Skeletal muscle cell (primary cell): Measurements from ENCODE around the gene IGF2BP3.
"Not testable (repeated sequence)": the region's sequence is repeated elsewhere in the genome, so short reads cannot be mapped to it uniquely, and the experiment has no call there.

Experiments
- DNase-seq: peaks from one replicate; pipeline ENCODE4 v3.0.0-alpha.2; 2010; ENCODE audit warnings: low read depth
- H3K4me3 ChIP-seq: 2 replicates; pipeline ENCODE4 v1.5.1; 2011; ENCODE audit warnings: low read depth, mild to moderate bottlenecking, control low read depth, low read length, moderate library complexity

The IGF2BP3 gene

GRCh38 chr7:23331132-23331531 is 139.2 kb downstream of the IGF2BP3 start:
- DNase-seq, result no peak
- H3K4me3 ChIP-seq, result no peak overlapping the region

GRCh38 chr7:23315366-23315765 is 154.9 kb downstream of the IGF2BP3 start:
- H3K4me3 ChIP-seq, result no peak overlapping the region
- no peak for DNase-seq

- H3K4me3 ChIP-seq, DNase-seq: not testable (repeated sequence)
Measured at GRCh38 chr7:23312141-23312540, 158.2 kb downstream of the IGF2BP3 start.

DNA sequence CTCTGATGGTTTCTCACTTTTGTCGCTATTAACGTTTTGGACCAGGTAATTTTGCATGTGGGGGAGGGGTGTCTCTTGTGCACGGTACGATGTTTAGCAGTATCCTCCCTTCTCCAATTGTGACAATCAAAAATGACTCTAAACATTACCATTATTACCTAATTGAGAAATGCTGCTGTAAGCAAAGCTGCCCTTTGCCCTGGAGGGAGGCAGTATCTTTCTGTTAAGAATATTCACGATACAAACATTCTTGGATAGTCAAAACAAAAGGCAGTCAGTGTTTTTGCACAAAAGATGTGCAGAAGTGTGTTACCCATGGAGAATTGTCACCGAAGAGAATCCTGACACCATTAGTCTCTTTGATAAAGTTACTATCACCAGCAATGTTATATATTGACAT is 161.5 kb downstream of the IGF2BP3 start:
- DNase-seq, result no peak
- H3K4me3 ChIP-seq, result no peak overlapping the region

GRCh38 chr7:23306936-23307521 is 163.3 kb downstream of the IGF2BP3 start:
- no peak overlapping the region for H3K4me3 ChIP-seq
- DNase-seq, result no peak

- peak overlapping the region; percentile 86 for H3K4me3 ChIP-seq
- no peak for DNase-seq
Measured at GRCh38 chr7:23299770-23300300, 170.5 kb downstream of the IGF2BP3 start.

DNA sequence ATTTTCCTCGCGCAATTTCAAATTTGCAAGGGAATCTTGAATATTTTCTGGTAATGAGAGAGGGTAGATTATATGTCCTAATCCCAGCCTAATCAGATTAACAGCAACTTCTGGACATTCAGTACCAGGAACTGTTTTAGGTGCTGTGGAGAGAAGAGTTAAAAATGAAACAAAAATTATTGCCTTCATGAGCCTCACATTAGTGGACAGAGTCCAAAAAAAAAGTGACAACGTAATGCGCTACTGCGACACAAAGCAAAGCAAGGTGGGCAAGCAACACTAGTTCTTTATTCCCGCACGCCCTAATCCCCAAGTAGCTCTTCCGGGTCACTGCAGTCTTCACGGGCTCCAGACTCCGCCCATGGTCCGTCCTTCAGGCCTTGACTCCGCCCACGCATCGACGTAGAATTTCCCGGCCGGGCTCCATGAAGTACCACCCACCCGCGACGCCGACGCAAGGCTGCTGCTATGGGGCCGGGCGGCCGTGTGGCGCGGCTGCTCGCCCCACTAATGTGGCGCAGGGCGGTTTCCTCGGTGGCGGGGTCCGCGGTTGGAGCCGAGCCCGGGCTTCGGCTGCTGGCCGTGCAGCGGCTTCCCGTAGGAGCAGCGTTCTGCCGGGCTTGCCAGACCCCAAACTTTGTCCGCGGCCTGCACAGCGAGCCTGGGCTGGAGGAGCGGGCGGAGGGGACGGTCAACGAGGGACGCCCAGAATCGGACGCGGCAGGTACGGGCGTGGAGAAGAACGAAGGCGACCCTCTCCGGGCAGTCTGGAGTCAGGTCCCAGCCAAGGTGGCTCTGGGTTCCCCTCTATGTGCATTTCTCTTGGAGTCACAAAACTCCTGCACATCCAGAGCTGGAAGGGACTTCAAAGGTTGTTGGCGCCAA is 171.2 kb downstream of the IGF2BP3 start, which contains the start of gene MALSU1:
Gene MALSU1, plus strand, starts transcription at position 455 of the 885 bp plus-strand sequence. Its CDS starts 14 bp downstream, at position 469.
- H3K4me3 ChIP-seq, result peak within 1 kb of the TSS; percentile 86
- DNase-seq, result peak; percentile 89

DNA sequence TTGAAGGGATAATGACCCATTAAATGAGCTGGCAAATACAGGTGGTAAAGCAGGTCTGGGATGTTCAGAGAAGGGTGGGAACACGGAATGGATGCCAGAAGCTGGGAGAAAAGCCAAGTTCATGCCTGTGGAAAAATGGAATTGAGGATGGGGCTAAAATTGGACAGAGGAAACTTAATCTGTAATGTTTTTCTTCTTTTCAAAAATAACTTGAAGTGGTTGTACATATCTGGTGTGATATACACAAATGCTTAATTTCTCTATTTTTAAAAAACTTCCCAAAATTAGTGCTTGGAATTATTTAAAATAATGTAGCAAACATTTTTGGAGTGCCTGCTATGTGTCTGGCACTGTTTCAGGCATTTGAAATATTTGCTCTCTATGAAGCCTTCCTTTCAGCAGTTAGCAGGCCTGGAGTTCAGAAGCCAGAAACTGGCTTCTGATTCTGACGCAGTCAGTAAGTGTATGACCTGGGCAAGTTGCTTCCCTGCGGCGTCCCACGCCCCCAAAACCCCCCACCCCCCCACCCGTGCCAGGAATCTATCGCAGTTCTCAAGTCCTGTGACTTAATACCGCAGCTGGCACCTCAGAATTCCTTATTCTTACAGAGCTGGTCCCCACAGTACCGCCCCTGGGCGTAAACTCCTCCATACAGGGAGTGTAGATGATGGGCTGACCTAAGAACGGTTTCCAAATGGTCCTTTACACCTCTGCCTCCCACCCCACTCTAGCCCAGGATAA is 172.0 kb downstream of the IGF2BP3 start:
- DNase-seq, result no peak
- peak overlapping the region; percentile 86 for H3K4me3 ChIP-seq

DNA sequence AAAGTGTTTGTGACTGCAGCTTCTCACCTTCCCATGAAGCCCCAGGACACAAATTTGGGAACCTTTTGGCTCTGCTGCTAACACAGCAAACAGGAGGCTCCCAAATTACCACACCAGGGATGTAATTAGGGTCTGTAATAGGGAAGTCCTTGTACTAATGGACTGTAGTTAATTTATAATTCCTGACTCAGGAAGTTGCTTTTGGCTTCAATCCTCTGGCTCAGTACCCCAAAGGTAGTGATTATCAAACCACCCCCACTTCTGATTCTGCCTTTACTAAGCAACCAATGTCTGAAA is 174.9 kb downstream of the IGF2BP3 start:
- H3K4me3 ChIP-seq, result no peak overlapping the region
- no peak for DNase-seq

DNA sequence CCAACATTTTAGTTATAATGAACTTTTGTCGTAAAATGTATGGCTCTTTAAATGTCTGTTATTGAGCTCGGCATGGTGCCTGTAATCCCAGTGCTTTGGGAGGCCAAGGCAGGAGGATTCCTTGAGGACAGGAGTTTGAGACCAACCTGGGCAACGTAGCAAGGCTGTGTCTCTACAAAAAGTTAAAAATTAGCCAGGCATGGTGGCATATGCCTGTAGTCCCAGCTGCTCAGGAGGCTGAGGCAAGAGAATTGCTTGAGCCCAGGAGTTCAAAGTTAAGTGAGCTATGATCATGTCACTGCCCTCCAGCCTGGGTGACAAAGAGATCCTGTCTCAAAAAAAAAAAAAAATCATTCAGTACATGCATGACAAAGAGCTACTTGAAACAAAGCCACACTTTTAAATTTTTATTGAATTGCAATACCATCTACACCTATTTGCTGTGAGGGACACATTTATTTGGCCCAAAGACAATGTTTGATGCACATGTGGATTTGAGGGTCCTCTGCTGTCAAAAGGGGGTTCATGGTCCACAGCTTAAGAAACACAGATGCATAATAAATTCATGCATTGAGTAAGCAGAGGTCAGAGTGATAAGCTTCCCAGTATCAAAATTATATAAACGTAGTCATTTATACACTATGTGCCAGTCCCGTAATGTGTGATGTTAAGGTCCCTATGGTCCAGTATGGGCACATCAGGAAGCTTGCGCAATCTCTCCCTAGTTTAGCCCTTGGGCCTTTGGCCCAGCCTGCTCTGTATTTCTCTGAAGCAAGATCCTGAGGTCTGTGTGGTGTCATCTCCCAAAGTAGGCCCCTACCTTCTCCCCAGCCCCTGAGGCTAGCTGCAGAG is 175.5 kb downstream of the IGF2BP3 start:
- DNase-seq, result no peak
- no peak overlapping the region for H3K4me3 ChIP-seq

GRCh38 chr7:23293500-23294073 is 176.7 kb downstream of the IGF2BP3 start:
- no peak for DNase-seq
- no peak overlapping the region for H3K4me3 ChIP-seq

DNA sequence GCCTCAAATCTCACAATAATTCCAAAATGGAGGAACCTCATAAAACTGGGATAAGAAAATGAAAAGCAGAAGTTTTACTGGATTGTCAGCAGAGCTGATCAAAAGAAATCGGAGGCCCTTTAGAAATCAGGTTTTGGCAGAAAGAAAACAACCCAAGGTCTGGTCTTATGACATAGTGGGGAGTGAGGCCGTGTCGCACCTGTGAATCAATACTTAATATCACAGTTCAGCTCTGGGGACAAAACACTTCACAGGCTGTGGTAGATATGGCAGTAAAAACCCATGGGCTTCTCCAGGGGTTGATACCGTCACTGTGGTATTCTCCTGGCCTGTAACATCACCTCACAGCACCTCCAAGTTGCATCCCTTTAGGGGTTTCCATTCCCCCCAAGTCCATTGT is 177.7 kb downstream of the IGF2BP3 start:
- H3K4me3 ChIP-seq, result no peak overlapping the region
- no peak for DNase-seq

DNA sequence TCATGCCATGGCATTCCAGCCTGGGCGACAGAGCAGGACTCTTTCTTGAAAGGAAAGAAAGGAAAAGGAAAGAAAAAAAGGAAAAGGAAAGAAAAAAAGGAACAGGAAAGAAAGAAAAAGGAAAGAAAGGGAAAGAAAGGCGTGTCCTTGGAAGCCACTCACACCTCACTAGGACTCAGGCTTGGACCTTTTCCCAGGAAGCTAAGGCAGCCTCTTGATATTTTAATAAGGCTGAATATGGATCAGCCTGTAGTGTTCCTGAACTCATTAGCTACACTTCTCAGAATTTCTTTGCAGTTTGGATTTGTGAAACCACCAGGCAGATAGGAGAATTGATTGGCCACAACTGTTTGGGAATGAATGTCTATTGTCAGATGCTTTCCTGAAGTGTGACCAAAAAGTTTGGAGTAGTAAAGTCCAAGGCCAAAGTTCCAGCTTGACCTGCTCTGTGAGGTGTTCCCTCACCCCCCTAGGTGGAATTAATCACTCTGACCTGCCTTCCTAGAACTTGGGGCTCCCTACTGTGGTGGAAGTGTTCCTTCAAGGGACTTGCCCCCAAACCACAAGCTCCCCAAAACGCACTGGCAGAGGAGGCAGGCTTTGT is 178.2 kb downstream of the IGF2BP3 start:
- H3K4me3 ChIP-seq, result no peak overlapping the region
- no peak for DNase-seq

- no peak for DNase-seq
- no peak overlapping the region for H3K4me3 ChIP-seq
Measured at GRCh38 chr7:23290993-23291392, 179.3 kb downstream of the IGF2BP3 start.

DNA sequence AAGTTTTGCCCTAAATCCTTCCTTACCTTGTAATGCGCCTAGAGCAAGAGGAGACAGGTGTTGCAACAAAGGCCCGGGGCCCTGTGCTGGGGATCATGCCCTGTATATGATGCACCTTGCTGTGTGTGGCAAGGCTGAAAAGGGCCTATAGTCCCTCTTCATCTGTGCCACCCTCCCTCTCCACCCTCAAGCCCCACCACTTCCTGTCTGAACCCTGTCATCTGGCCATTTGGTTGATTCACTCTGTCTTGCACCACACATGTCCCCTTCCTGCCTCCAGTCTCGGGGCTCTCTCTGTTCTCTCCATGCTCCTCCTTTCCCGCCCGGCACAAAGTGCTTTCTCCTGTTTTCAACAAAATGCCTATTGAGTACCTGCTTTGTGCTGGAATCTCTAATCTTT is 182.7 kb downstream of the IGF2BP3 start:
- H3K4me3 ChIP-seq, result no peak overlapping the region
- DNase-seq, result no peak

- no peak for DNase-seq
- H3K4me3 ChIP-seq, result no peak overlapping the region
Measured at GRCh38 chr7:23285657-23286646, 184.3 kb downstream of the IGF2BP3 start.

- no peak for DNase-seq
- H3K4me3 ChIP-seq, result no peak overlapping the region
Measured at GRCh38 chr7:23284871-23285270, 185.4 kb downstream of the IGF2BP3 start.
